GM21723 (cell line): ENCODE data around the gene KCNQ2.

Source experiments
- ATAC-seq: cut with Tn5 transposase; IDR thresholded peaks from one replicate; pipeline ENCODE4 v1.9.1; 2021; ENCODE audit warnings: mild to moderate bottlenecking, moderate library complexity; ENCODE audit not compliant: unreplicated experiment

KCNQ2 gene

DNA sequence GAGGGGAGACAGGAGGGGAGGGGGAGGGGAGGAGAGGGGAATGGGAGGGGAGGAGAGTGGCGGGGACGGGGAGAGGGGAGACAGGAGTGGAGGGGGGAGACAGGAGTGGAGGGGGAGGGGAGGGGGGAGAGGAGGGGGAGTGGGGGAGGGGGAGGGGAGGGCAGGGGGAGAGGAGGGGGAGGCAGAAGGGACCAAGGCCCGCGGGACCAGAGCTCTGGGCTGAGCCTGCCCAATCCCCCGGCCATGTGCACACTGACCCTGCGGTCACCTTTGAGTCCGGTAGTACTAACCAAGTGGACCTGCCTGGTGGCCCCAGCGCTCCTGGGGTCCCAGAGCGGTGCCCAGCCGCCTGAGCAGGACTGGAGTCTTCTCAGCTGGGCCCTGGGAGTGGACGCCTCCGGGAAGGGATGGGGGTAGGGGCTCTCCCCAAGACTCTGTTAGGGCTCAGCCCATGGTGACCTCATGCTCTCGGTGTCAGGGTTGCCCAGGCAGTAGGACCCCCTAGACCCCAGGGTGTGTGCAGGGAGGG lies 471 bp upstream of the KCNQ2 start:
- ATAC-seq: no peak

- no peak for ATAC-seq
These were observed 806 bp downstream of the KCNQ2 start for GRCh38 chr20:63471717-63471980.

DNA sequence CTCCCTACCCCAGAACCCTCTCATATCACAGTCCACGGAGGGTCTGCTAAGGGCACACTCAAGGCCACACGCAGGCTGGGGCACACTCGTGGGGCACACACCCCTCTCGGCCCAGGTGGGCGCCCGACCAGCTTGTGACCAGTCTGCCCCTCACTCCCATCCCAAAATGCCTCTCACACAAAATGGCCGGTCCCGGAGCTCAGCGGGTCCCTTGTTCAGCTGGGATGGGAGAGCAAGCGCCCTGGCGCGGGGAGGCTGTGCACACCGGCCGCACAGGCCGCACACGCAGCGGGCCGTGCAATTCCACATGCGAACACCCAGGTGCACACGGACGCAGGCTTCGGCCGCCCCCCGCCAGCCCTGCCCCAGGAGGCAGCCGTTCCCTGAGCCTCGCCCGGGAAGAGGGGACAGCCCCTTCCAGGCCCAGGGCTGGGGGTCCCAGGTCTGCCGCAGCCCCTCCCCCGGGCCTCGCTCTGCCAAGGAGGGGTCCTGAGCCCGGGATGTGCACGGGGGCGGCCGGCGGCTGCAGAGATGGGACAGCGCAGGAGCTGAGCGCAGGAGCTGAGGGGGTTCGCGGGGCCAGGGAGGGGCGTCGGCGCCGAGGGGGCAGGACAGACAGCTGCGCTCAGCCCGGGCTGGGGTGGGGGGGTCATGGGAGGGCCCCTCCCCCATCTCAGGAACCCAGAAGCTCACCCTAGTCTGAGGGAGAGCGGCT lies 1.3 kb downstream of the KCNQ2 start:
- no peak for ATAC-seq

GRCh38 chr20:63470410-63470809 lies 2.0 kb downstream of the KCNQ2 start:
- ATAC-seq: no peak

DNA sequence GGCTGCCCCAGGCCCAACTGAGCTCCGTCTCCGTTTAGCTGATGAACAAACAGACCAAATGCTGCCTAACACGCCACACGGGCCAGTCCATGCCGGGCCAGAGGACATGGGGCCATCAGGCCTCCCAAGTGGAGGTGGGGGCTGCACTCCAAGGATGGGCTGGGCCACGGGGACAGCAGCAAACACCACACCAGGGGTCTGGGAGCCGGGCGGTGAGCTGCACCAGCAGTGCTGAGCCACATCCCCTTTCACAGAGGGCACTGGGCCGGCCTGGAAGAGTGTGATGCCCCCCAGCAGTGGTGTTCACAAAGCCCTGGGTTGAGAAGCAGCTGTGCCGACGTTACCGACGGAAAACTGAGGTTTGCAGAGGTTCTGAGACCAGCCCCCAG lies 2.7 kb downstream of the KCNQ2 start:
- no peak for ATAC-seq

DNA sequence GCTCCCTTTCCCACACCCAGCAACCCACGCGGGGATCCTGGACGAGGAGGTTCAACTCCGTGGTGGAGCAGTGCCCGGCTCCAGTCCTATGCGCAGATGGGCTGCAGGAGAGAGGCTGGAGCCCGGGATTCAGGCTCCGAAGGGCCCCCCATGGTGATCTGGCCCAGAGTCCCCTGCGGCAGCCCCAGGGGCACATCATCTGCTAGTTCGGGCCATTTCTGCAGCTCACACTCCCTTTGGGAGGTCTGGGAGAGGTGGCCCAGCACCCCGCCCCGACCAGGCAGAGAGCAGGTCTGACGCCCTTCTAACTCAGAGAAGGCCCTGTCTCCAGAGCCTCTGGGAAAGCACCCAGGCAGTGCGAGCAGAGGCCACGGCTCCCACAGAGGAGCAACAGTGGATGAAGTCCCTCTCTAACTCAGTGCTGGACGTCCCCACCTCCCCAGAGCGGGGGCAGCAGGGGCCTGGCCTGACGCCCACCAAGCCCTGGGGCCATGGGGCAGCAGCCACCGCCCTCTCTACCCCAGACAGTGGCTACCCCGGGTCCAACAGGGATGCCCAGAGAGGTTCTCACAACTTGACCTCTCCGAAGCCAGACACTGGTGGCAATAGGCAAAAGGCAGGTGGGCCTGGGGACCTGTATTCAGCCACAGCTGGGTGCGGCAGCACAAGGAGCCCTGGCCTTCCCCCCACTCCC lies 3.3 kb downstream of the KCNQ2 start:
- no peak for ATAC-seq

DNA sequence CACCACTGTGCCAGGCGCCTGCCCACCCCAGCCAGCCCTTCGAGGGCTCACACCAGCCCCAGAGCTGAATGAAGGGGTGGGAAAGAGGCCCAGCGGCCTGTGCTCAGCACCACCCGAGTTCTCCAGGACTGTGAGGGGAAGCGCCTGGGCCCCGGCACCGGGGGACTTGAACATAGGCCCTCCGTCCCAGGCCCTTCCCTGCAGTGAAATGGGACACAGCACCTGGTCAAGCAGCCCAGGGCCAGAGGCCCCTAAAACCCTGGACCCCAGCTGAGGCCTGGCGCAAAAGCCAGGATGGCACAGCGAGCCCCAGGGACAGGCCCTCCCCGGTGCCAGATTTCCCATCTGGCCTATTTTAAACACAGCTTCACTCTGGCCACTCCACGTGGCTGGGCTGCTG lies 4.0 kb downstream of the KCNQ2 start:
- no peak for ATAC-seq

DNA sequence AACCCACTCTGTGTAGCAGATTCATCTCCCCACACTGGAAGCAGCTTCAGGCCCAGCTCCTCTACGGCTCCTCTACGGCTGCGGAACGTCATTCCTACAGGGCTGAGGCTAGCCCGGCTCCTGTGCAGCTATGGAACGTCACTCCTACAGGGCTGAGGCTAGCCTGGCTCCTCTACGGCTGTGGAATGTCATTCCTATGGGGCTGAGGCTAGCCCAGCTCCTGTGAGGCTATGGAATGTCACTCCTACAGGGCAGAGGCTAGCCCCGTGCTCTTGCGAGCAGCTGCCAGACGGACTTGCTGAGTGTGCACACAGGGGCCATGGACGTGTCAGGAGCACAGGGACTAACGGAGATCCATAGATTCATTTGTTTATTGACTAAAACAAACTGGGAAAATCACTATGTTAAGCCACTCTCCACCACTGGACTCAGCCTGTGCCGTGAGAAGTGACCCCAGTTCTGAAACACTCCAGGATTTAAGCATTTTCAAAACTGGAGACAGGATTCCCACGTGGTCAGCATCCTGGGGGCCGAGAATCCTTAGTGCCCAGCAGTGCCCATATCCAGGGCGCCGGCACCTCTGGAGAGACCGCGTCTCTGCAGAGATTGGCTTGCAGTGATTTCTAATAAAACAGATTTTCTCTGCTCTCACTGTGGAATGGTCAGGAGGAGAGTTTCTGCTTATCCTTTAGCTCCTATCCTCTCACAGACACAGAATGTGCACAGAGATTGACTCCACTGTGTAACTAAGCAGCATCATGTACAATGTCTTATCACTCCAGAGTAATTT lies 5.0 kb downstream of the KCNQ2 start:
- ATAC-seq: no peak

- ATAC-seq: no peak
These were observed 5.6 kb downstream of the KCNQ2 start for GRCh38 chr20:63466861-63467260.

DNA sequence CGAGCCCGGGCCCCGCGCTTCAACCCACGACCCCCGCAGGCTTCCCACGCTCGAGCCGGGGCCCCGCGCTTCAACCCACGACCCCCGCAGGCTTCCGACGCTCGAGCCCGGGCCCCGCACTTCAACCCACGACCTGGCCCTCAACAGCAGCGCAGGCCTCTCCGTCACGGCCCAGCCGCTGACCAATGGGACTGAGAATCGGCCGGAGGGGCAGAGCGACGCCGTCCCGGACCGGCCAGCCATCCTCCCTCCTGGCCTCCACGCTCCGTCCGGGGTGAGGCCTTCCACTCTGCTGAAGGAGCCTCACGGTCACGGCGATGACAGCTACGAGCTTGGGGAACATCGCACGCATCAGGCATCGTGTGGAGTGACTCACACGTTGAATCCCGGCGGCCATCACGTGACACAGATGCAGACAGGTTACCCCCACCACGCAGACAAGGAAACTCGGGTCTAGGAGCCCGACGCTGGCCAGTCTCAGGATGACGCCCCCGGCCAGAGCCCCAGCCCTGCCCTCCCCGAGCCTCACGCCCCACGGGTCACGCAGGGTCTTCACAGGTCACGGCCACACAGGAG lies 6.1 kb downstream of the KCNQ2 start:
- no peak for ATAC-seq

DNA sequence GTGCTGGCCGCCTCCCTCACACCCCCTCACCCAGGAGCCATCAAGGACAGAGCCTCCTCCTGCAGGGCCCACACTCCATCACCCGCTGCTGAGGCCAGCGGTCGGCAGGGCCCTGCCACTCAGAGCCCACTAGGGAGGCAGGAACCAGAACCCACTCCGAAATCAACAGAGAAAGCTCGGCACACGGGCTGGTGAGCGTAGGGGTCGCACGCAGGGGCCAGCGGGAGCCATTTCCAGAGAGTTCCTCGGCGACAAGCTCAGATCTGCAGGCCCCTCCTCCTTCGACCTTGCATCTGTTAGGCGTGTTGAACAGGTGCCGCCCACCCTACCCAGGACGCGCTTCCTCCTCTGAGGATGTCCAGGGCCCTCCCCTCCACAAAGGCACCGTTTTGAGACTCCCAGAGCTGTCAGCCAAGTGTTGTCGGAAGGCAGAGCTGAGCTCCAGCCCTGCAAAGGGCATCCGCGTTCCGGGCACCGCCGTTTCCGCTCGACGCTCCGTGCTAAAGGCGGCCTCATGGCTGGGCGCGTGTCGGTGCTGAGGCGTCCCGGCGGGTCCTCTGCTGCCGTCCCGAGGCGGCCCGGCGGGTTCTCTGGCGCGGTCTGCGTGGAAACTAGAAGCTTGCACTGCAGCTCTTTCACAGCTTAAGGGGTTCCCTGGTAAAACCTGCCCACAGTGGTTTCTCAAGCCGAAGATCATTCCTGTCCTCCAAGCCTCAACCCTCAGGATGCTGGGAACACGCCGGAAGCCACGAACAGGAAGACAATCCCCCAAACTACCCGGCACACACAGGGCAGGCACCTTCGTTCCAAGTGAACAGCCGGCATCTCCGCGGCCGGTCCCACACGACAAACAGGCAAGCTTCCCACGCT lies 6.8 kb downstream of the KCNQ2 start:
- ATAC-seq: no peak

- ATAC-seq: no peak
These were observed 8.2 kb downstream of the KCNQ2 start for GRCh38 chr20:63464289-63464635.

DNA sequence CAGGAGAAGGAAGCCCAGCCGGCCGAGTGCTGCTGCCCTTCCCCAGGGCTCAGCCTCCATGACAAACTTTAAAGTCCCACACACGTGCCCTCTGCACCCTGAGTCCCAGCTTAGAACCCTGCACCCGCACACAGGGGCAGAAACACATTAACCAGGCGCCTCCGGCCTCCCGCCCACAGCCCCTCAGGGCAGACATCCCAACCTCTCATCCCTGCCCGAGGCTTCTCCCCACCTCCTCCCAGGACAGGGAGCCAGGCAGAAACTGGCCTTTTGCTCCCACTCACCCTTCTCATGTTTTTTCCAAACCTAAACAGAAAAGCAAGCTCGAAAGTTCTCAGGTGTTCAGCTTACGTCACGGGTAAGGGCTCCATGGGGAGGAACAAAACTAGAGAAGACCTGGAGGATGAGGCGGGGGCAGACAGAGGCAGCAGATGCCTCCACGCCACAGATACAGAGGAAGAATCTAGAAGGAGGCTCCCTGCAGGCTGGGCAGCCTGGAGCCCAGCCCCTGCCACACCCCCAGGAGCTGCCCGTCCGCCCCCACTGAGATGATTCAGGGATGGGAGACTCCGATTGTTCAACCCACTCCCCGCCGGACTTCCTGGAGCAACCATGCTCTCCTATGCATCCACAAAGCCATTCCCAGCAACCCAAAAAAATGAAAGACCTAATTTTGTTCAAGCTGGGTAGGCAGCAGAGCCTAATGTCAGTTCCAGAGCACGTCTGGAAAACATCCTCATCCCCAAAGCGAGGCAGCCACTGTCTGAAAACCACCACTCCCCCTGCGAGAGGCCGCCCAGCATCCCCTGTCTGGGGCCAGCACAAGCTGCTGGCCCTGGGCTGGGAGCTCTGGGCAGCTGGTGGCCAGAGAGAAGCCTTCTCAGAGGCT lies 8.8 kb downstream of the KCNQ2 start:
- ATAC-seq: no peak

- ATAC-seq: no peak
These were observed 10.2 kb downstream of the KCNQ2 start for GRCh38 chr20:63462244-63462643.

GRCh38 chr20:63461104-63461763 lies 11.2 kb downstream of the KCNQ2 start:
- ATAC-seq: no peak

- no peak for ATAC-seq
These were observed 13.4 kb downstream of the KCNQ2 start for GRCh38 chr20:63459070-63459380.

DNA sequence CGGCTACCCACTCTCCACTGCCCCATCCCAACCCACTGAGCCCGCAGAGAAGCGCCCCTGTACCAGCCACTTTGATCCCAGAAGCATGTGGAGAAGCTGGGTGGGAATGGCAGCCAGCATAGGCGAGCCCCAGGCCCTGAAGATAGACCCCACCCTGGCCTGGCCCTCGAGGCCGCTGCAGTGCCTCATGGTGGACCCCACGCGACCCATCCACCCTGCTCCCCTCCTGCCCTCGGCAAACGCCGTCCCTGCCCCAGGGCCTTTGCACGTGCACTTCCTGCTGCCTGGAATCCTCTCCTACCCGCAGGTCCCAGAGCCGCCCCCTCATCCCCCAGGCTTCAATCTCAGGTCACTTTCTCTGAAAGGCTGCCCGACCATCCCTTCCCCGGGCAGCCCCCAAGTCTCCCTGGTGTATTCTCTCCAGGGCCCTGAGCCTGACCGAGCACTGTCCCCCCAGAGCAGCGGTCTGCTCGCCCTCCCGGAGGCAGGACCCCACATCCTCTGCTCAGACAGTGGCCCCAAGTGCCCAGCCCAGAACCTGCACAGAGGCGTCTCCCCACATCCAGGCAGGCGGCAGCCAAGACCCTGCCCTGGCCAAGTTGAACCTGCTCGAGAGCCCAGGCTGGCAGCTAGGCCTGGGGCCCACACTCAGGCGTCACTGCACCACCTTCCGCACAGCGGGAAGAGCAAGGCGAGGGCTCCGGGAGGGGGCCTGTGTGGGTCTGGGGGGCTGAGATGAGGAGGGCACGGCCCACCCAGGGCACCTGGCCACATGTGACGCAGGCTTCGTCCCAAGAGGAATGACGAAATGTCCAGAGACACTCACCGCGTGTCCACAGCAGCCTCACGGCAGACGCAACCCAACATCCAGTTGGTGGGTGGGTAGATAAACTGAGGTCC lies 14.0 kb downstream of the KCNQ2 start:
- ATAC-seq: no peak

- ATAC-seq: no peak
These were observed 14.7 kb downstream of the KCNQ2 start for GRCh38 chr20:63457737-63458136.
